Fibroblast of lung (primary cell): Measurements from ENCODE around the gene OARD1.

Experiments used
- CTCF ChIP-seq, 2 donors: IDR thresholded peaks in 1 of 2; conservative IDR thresholded peaks in 1 of 2; 1 replicate in 1 of 2; 2 replicates in 1 of 2; pipeline ENCODE4 v1.5.1; 2011 to 2012; ENCODE audit warnings: low read length in 2 of 2, control low read depth in 1 of 2, inconsistent platforms in 1 of 2, low read depth in 1 of 2, mild to moderate bottlenecking in 1 of 2
- EZH2 ChIP-seq: IDR thresholded peaks from 2 replicates; pipeline ENCODE4 v1.5.1; 2012; ENCODE audit warnings: low read length, control low read depth, mild to moderate bottlenecking; ENCODE audit errors: missing control alignments

GRCh38 chr6:41059556-41059955 lies 12.6 kb downstream of the OARD1 start:
- no peak for TF ChIP-seq CTCF (conservative IDR thresholded peaks at IDR 0.05 in 1 of 2, IDR thresholded peaks at IDR 0.05 in 1 of 2; ENCODE audit: low read depth in 1 of 2, low read length in 2 of 2)
- TF ChIP-seq EZH2 = no peak
